ENCODE data around the gene PAIP2B.

Gene PAIP2B

DNA sequence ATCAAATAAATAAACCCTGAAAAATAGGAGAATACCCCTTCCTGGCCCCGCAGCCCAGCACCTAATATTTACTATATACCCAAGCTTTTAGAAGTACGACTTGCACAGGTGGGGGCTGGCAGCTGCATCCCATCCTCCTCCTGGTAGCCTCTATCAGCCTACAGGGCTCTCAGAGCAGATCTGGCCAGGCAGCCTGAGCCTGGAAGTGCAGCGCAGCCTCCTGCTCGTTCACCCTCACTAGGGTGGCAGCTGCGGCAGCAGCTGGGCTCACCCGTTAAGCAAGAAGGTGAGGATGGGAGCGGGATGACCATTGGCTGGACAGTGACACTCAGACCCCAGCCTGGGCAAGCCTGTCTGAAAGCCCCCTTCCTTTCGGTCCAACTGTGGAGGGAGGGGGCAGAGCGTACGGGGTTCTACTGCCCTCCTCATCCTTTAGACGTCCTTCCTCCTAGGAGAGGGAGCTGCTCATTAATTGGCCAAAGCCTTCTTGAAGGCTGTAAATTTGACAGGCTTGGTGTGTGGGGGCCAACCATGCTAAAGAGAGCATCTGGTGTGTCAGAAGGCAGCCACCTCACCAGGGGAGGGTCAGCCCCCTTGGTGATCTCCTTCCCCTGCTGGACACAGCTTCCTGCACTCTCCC lies 73.2 kb downstream of the PAIP2B start:
- Histone ChIP-seq H3K9me3 (ENCODE audit: insufficient read depth, low read length, severe bottlenecking) (no peaks in the 10 kb centered on the region), H3K79me2 (ENCODE audit: insufficient read depth, low read length) (no peaks in the 10 kb centered on the region)

GRCh38 chr2:71151620-71152019 lies 75.3 kb downstream of the PAIP2B start:
- no peaks in the 10 kb centered on the region; the same call in 1 of the 2 replicates for H4K20me1 ChIP-seq (ENCODE audit: insufficient read depth, low read length)
- H3K4me1 ChIP-seq (ENCODE audit: insufficient read depth, low read length) = no peaks in the 10 kb centered on the region
- ATAC-seq (ENCODE audit: insufficient read depth, low read depth) (peak; percentile 42; the same call in 2 of the 3 replicates), DNase-seq (no peak)
- H3K27ac ChIP-seq (ENCODE audit: low read length) = no peak overlapping the region
- no peak for TF ChIP-seq EZH2 (IDR thresholded peaks at IDR 0.05; ENCODE audit: borderline replicate concordance, low read depth, low read length, severe bottlenecking)
- no peak for TF ChIP-seq CTCF (IDR thresholded peaks at IDR 0.05; ENCODE audit: borderline replicate concordance, extremely low read depth, low read length, poor library complexity, severe bottlenecking)
- H3K9ac ChIP-seq (ENCODE audit: low read depth, low read length) = no peak overlapping the region
- no peak overlapping the region for H2AFZ ChIP-seq (ENCODE audit: low read depth, low read length)
- H3K4me3 ChIP-seq (ENCODE audit: low read depth in 1 of 2, low read length in 2 of 2) = no peak overlapping the region
- H3K36me3 ChIP-seq (ENCODE audit: insufficient read depth, low read length) = peaks cover 40% of the 10 kb centered on the region
- H3K9me3 ChIP-seq (ENCODE audit: insufficient read depth, low read length, severe bottlenecking) = no peaks in the 10 kb centered on the region
- no peaks in the 10 kb centered on the region for H3K79me2 ChIP-seq (ENCODE audit: insufficient read depth, low read length)
- no peaks in the 10 kb centered on the region for H3K27me3 ChIP-seq (ENCODE audit: insufficient read depth, low read length, poor library complexity)
- H3K4me2 ChIP-seq (ENCODE audit: insufficient read depth, low read length) = no peak overlapping the region

More for the DNA sequence above, 73.2 kb downstream of the PAIP2B start:
- no peak overlapping the region for H3K4me3 ChIP-seq (ENCODE audit: low read depth in 1 of 2, low read length in 2 of 2)
- no peak overlapping the region for H2AFZ ChIP-seq (ENCODE audit: low read depth, low read length)
- no peak overlapping the region for H3K27ac ChIP-seq (ENCODE audit: low read length)
- H3K27me3 ChIP-seq (ENCODE audit: insufficient read depth, low read length, poor library complexity) = peaks cover 4% of the 10 kb centered on the region
- no peaks in the 10 kb centered on the region; the same call in 1 of the 2 replicates for H4K20me1 ChIP-seq (ENCODE audit: insufficient read depth, low read length)
- no peak overlapping the region for H3K9ac ChIP-seq (ENCODE audit: low read depth, low read length)
- DNase-seq = no peak
- peaks cover 20% of the 10 kb centered on the region for H3K36me3 ChIP-seq (ENCODE audit: insufficient read depth, low read length)
- TF ChIP-seq CTCF (IDR thresholded peaks at IDR 0.05; ENCODE audit: borderline replicate concordance, extremely low read depth, low read length, poor library complexity, severe bottlenecking) (no peak), EZH2 (IDR thresholded peaks at IDR 0.05; ENCODE audit: borderline replicate concordance, low read depth, low read length, severe bottlenecking) (no peak)
- H3K4me2 ChIP-seq (ENCODE audit: insufficient read depth, low read length) = no peak overlapping the region
- ATAC-seq (ENCODE audit: insufficient read depth, low read depth) = no peak
- H3K4me1 ChIP-seq (ENCODE audit: insufficient read depth, low read length) = no peaks in the 10 kb centered on the region

DNA sequence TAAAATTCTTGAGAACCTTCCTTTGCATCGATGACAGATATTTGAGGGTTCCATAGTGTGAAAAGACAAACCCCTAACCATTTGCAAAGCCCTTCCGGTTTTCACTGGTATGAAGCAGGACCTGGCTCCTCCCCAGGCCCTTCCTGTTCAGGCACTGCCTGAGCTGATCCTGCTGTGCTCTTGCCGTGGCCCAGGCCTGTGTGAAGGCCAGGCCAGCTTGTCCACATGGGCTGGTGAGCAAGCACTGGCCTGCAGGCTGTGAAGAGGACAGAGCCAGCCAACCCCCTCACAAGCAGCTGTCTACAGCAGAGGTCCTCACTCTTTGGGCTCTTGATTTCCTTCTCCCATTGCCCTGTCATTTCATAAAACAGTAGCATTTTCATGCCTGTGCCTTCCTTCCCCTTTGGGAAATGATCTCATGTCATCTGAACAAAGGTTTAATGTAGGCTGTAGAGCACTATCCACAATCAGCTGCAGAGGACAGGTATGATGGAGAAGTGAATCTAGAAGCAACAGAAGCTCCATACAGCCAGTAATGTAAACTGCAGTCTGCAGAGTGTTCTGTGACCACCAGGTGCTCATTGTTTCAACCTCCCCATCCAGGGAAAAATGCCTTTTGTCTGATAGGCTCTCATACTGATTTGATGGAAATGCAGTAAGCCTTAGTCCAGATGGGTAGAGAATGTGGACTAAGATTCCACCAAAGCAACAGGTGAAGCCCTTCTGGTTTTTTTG lies 76.7 kb downstream of the PAIP2B start:
- no peak overlapping the region for H3K9ac ChIP-seq (ENCODE audit: low read depth, low read length)
- H3K79me2 ChIP-seq (ENCODE audit: insufficient read depth, low read length) = no peaks in the 10 kb centered on the region
- no peak overlapping the region for H2AFZ ChIP-seq (ENCODE audit: low read depth, low read length)
- H3K4me3 ChIP-seq (ENCODE audit: low read depth in 1 of 2, low read length in 2 of 2) = no peak overlapping the region
- DNase-seq (no peak), ATAC-seq (ENCODE audit: insufficient read depth, low read depth) (peak; percentile 38; the same call in 1 of the 3 replicates)
- no peak overlapping the region for H3K4me2 ChIP-seq (ENCODE audit: insufficient read depth, low read length)
- peaks cover 4% of the 10 kb centered on the region for H4K20me1 ChIP-seq (ENCODE audit: insufficient read depth, low read length)
- H3K27me3 ChIP-seq (ENCODE audit: insufficient read depth, low read length, poor library complexity) = no peaks in the 10 kb centered on the region
- H3K36me3 ChIP-seq (ENCODE audit: insufficient read depth, low read length) = peaks cover 52% of the 10 kb centered on the region
- no peak overlapping the region for H3K27ac ChIP-seq (ENCODE audit: low read length)
- H3K4me1 ChIP-seq (ENCODE audit: insufficient read depth, low read length) = no peaks in the 10 kb centered on the region
- H3K9me3 ChIP-seq (ENCODE audit: insufficient read depth, low read length, severe bottlenecking) = no peaks in the 10 kb centered on the region
- no peak for TF ChIP-seq CTCF (IDR thresholded peaks at IDR 0.05; ENCODE audit: borderline replicate concordance, extremely low read depth, low read length, poor library complexity, severe bottlenecking)
- no peak for TF ChIP-seq EZH2 (IDR thresholded peaks at IDR 0.05; ENCODE audit: borderline replicate concordance, low read depth, low read length, severe bottlenecking)
